ENCODE data around the gene TSPAN13.
A peak's percentile ranks its signal among the peaks of the same experiment; 100 is the strongest.

TSPAN13 gene

DNA sequence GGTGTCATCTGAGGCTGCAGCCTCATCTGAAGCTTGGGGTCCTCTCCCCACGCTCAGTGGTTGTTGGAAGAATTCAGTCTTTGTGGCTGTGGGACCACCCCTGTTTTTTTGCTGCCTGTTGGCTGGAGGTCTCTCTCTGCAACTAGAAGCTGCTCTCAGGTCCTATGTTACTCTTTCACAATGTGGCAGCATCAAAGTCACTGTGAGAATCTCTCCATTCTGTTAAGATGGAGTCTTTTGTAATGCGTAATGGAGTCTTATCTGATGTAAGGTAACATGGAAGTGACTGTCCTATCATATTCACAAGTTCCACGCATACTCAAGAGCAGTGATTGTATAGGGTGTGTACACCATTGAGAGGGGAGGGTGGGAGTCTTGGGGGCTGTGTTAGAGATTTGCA lies 24.9 kb downstream of the TSPAN13 start:
- no peak for DNase-seq

DNA sequence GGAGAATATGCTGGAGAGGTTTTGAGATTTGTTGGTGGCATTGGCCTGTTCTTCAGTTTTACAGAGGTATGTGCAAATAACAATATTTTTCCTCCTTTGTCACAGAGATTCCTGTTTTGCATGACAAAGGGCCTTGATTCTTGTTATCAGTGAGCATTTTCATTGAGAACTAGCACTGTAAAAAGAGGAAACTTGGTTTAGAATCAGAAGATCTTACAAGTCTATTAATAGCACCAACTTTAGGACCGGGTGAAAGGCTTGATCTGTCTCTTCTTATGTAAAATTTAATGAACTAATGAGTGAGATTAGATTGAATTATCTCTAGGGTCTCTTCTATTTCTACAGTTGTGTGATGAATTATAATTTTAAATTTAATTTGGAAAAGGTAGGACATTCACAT lies 25.5 kb downstream of the TSPAN13 start:
- no peak for DNase-seq

GRCh38 chr7:16780596-16780995 lies 27.0 kb downstream of the TSPAN13 start:
- no peak for DNase-seq

DNA sequence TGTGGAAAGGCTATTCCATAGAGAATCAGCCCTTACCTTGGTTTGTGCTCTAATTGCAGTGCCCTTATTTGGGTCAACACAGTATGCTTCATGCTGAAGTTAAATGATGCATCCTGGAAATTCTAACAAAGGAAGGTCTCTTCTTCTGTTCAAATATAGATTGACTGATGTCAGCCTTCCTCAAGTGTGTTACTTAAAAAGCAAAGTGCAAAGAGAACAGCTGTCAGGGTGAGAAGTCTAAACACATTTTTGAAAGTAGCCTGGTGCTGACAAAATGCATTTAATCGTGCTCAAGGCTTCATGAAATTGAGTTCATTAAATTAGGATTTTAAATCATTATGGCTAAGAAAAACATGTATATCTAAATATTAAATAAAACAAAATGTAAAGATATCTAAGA lies 31.8 kb downstream of the TSPAN13 start:
- DNase-seq: no peak

GRCh38 chr7:16785846-16786245 lies 32.3 kb downstream of the TSPAN13 start:
- DNase-seq: no peak

- no peak for DNase-seq
Measured at GRCh38 chr7:16786257-16786656, 32.7 kb downstream of the TSPAN13 start.

DNA sequence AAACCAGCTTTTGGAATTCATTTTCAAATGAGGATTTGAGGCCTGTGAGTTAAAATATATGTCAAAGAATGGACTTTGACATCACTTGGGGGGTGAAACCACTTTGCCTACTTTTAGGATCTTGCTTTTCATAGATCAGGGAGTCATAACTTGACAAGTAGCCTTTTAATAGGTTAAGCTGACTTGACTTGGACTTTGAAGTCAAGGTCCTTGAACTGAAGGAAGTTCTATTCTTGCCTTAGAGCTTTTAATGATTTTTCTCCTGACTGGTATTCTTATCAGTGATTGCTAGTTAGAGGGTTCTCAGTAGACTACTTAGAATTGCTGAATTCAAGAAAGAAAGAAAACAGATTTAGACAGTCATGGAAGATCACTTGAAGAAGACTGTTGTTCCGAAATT lies 33.6 kb downstream of the TSPAN13 start:
- DNase-seq: no peak

- DNase-seq: no peak
Measured at GRCh38 chr7:16791071-16791470, 37.5 kb downstream of the TSPAN13 start.

DNA sequence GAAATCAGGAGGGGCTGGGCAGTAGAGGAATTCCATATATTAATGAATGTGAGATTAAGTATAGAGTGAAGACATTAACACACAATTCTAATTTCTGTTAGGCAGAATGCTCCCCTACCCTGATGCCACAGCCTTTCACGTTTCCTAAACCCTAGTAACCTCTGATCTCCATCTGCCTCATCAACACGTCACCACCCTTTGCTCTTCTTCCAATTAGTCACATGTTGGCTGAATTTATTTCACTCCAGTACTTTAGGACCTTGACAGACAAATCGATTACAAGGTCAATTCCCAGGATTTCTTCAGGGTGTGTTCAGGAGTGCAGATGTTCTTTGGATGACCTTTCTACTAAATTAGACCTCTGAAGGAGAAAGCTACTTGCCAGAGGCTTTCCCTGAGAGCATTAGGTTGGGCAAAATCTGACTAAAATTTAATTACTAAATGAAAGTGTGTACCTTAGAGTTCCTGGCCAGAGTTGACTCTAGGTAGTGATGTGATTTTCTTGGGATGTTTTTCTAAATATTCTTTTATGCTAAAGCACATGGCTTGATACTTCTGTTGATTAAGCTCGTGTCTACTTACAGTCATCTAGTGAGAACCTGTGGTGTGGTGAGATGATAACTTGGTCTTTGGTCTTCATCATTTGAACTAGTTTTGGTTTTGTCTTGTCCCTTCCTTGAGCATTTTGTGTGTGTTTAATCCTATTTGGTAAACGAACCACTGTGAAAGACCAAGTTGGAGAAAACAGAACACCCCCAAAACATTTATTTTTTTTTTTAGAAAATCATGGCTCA lies 38.5 kb downstream of the TSPAN13 start:
- DNase-seq: no peak

GRCh38 chr7:16794986-16795385 lies 41.4 kb downstream of the TSPAN13 start:
- no peak for DNase-seq

DNA sequence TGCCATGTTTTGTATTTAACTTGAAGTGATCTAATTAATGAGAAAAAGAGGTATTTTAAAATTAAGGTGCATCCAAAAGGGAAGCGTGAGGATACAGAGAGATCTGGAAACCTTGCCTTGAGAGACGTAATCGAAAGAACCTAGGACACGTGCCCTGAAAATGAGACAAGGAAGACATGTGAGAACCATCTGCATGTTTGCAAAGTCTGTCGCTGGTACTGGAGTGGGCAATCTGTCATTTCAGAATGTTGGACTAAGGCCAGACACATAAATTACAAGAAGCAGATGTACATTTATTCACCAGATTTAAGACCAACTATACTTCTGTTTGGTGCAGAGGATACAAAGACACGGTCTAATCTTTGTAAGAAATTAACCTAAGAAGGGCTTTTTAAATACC lies 42.1 kb downstream of the TSPAN13 start:
- DNase-seq: peak; percentile 49

- no peak for DNase-seq
Measured at GRCh38 chr7:16801111-16801542, 47.6 kb downstream of the TSPAN13 start.

- no peak for DNase-seq
Measured at GRCh38 chr7:16801579-16801978, 48.0 kb downstream of the TSPAN13 start.

DNA sequence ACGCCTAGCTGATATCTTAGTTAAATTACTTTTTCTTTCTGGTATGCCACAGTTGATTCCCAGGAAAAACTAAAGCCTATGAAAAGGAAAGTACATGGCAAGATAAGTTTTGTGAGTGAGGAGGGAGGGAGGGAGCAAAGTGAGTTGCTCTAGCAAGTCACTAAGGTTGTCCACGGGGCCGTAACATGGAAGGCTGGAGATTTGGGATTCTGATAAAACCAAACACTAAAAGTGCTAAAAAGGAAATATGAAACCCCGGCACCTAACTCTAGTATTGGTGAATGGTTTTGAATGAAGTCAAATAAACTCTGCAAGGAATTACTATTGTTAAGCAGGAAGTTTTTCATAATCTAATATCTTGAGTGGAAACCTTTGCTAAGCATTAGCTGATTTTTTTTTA lies 49.6 kb downstream of the TSPAN13 start:
- no peak for DNase-seq

DNA sequence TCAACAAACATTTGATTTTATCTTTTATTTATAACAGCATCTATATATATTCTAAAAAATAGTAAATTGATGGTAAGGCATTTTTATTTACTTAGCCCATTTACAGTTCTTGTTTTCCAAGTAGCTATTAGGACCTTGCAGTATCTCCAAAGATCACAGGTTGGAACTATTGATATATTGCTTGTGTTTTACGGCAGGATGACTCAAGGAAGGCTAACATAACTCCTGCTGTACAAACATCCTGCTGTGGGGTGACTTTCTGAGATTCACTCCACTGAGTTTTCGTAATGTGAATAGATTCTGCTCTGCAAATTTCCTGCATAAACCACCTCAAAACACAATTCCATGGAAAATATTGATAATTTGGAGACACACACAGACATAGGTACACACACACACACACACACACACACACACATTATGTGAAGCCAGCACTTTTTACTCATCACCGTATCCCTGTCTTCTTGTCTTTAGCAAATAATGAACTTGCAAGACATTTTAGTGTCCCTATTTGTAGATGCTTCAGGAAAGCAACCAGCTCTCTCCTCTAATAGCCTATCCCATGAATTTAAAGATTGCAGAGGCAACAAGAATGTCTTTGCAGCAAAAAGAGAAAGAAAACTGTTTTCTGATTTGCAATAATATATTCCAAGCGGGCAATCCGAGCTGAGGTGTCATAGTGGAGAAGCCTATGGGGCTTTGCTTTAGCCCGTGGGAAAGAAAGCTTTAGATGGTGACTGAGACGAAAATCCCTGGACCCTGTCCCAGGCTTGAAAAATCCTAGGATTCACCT lies 50.5 kb downstream of the TSPAN13 start:
- DNase-seq: no peak

GRCh38 chr7:16804674-16805439 lies 51.3 kb downstream of the TSPAN13 start, which contains the start of gene AGR2:
Gene AGR2, minus strand, starts transcription at chr7:16804999. Its CDS starts 3,203 bp downstream, at chr7:16801796.
- no peak for DNase-seq

DNA sequence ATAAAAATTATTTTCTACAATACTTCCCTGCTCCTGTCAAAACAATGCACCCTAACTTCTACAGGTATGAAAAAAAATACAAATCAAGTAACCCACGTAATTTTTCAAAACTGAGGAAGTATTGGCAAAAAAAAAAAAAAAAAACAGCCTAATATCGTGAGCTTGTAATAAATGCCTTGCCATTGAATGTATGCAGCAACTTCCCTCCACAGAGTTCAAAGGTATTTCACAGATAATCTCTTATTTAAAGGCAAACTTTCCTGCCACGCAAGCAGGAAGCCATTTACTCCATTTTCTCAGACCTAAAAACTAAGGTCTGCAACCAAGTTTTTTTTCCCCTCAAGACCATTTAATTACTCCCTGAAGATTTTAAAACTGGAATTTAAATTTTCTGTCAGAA lies 51.9 kb downstream of the TSPAN13 start:
- no peak for DNase-seq

DNA sequence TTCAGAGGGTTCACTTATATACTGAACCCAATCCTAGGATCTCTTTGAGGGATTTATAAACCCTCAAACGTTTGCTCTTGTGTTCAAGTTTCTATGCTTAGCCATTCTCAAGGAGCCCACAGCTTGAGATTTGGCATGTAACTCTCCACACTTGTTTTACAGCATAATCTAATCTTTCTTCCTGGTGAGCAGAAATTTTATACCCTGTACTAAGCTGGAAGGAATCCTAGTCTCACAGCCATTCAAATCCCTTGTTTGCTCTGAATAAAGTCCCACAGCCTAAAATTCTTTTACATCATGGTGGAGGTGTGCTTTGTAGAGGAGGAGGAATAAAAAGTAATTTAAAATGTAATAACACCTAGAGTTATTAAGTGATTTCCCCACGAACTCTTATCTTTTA lies 56.6 kb downstream of the TSPAN13 start:
- DNase-seq: no peak

- DNase-seq: no peak
Measured at GRCh38 chr7:16810573-16810972, 57.0 kb downstream of the TSPAN13 start.

DNA sequence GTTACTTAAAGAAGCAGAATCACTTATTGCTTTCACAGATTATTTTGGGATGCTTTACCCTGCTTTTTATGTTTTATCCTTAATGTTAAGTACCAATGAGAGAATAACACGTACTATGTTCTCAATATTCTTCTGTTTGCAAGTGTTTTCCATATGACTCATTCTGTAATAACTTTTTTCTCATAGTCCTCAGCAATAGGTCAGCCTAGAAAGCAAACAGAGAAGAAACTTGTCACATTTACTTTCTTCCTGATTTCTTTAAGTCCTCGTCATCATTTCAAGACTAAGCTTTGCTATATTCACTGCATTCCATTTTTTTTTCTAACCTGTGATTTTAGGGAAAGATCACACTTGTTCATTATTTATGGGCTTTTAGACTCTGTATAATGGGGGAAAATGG lies 58.0 kb downstream of the TSPAN13 start:
- no peak for DNase-seq

- no peak for DNase-seq
Measured at GRCh38 chr7:16812542-16813231, 59.1 kb downstream of the TSPAN13 start.

DNA sequence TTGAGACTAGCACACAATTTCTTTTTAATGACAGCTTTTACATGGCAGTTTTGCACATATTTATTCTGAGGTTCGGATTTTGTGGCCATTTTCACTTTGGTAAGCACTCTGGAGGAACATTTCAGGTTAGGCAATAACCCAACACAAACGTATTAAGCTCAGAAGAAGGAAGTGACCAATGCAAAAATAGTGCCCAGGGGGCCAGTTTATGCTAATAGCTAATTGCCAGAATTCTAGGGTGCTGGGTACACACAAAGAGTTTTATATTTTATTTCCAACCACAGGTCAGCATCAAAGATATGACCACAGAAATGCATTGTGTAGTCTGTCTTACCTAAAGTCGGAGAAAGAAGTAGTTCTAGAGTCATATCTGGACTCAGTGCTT lies 59.7 kb downstream of the TSPAN13 start:
- no peak for DNase-seq

DNA sequence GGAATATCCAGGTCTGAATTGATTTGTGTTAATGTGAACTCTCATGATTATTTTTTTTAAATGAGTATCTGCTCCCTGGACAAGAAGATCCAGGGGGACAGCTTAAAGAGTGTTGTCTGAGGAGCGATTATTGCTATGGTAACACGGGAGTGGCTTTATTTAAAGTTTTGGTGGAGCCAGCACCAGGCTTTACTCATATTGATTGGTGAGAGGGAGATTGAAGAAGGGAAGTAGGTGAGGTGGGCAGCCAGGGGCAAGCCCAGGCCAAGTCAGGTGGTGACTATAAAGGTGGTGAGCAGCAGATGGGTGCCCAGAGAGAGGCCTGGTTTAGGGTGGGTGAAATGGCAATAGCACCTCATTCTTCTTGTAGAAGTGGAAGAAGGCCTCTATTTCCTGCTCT lies 61.4 kb downstream of the TSPAN13 start:
- DNase-seq: no peak

Data from NCI-H510A (cell line).